ENCODE data around the gene COX15. TPM values are rescaled to one million over a fixed set of nuclear protein-coding genes. Genes with fewer than 3 reads are reported as not detected.
"Not testable (repeated sequence)": the region's sequence is repeated elsewhere in the genome, so short reads cannot be mapped to it uniquely, and the experiment has no call there.

Gene COX15
- total RNA-seq = 40.1 and 40.2 TPM in 2 replicates
- 26.9 TPM for polyA plus RNA-seq (2012)

GRCh38 chr10:99732033-99732842 is at the start of gene COX15, which contains the start of gene CUTC:
TSS of gene COX15 (minus strand) at chr10:99732127. CDS start at chr10:99732049, 78 bp downstream.
TSS of gene CUTC (plus strand) at chr10:99732234. CDS start at chr10:99732349, 115 bp downstream.
- peak; percentile 96 for DNase-seq (ENCODE audit: low read depth)

GRCh38 chr10:99779335-99779734 is 47.4 kb upstream of the COX15 start:
- DNase-seq (ENCODE audit: low read depth) = peak; percentile 32

GRCh38 chr10:99777918-99778714 is 46.2 kb upstream of the COX15 start:
- no peak for DNase-seq (ENCODE audit: low read depth)

- DNase-seq (ENCODE audit: low read depth) = peak; percentile 34
Observed at GRCh38 chr10:99775850-99776249, 43.9 kb upstream of the COX15 start.

GRCh38 chr10:99770408-99771045 is 38.6 kb upstream of the COX15 start:
- no peak for DNase-seq (ENCODE audit: low read depth)

- no peak for DNase-seq (ENCODE audit: low read depth)
Observed at GRCh38 chr10:99769706-99770105, 37.8 kb upstream of the COX15 start.

GRCh38 chr10:99768556-99768955 is 36.6 kb upstream of the COX15 start:
- DNase-seq (ENCODE audit: low read depth) = no peak

GRCh38 chr10:99767901-99768300 is 36.0 kb upstream of the COX15 start:
- DNase-seq (ENCODE audit: low read depth) = no peak

GRCh38 chr10:99766302-99766681 is 34.4 kb upstream of the COX15 start:
- DNase-seq (ENCODE audit: low read depth) = no peak

GRCh38 chr10:99765672-99766301 is 33.9 kb upstream of the COX15 start:
- DNase-seq (ENCODE audit: low read depth) = no peak

GRCh38 chr10:99761365-99761764 is 29.4 kb upstream of the COX15 start:
- DNase-seq (ENCODE audit: low read depth) = peak; percentile 85

GRCh38 chr10:99760321-99760720 is 28.4 kb upstream of the COX15 start:
- no peak for DNase-seq (ENCODE audit: low read depth)

- DNase-seq (ENCODE audit: low read depth) = no peak
Observed at GRCh38 chr10:99758211-99758891, 26.4 kb upstream of the COX15 start.

- no peak for DNase-seq (ENCODE audit: low read depth)
Observed at GRCh38 chr10:99756159-99756558, 24.2 kb upstream of the COX15 start.

GRCh38 chr10:99754670-99755069 is 22.7 kb upstream of the COX15 start:
- DNase-seq (ENCODE audit: low read depth) = no peak

GRCh38 chr10:99750641-99751040 is 18.7 kb upstream of the COX15 start:
- DNase-seq (ENCODE audit: low read depth) = no peak

GRCh38 chr10:99748823-99749451 is 17.0 kb upstream of the COX15 start:
- DNase-seq (ENCODE audit: low read depth) = peak; percentile 30

- DNase-seq (ENCODE audit: low read depth) = not testable (repeated sequence)
Observed at GRCh38 chr10:99746166-99746565, 14.2 kb upstream of the COX15 start.

GRCh38 chr10:99743841-99744240 is 11.9 kb upstream of the COX15 start:
- DNase-seq (ENCODE audit: low read depth) = peak; percentile 57

- peak; percentile 40 for DNase-seq (ENCODE audit: low read depth)
Observed at GRCh38 chr10:99742701-99743100, 10.8 kb upstream of the COX15 start.
